ENCODE data around the gene PPP1R12C. TPM values are rescaled to one million over a fixed set of nuclear protein-coding genes. Genes with fewer than 3 reads are reported as not detected.

The PPP1R12C gene
- total RNA-seq, 4 donors from 2014 or later = 101 to 350 (median 154) TPM

GRCh38 chr19:55096061-55096701 is 21.3 kb downstream of the PPP1R12C start:
- H3K4me1 ChIP-seq = no peaks in the 10 kb centered on the region
- in situ Hi-C loops (cut with MboI; ENCODE audit: low pct_ligation_motif_present in 1 of 4, low pct_unique_long_range_greater_than_20kb in 1 of 4, low sequenced_read_pairs in 3 of 4) = no loop called here
- peaks cover 0 to 28% (median 11%) of the 10 kb centered on the region in 4 donors for H3K36me3 ChIP-seq
- no peak overlapping the region for H3K27ac ChIP-seq
- intact Hi-C loops (cut with DNase I; ENCODE audit: low total_unique reads) = no loop called here
- H3K4me3 ChIP-seq = no peak overlapping the region
- no peak for DNase-seq
- no peaks in the 10 kb centered on the region for H3K27me3 ChIP-seq
- 86% methylated on average over 21 of the region's 23 CpGs; no CpG with 5 or more reads in 1 of the 2 donors for WGBS, 2 donors (ENCODE audit: low coverage in 1 of 2)
- TF ChIP-seq POLR2A (IDR thresholded peaks at IDR 0.05) (no peak), EP300 (IDR thresholded peaks at IDR 0.05; ENCODE audit: low read depth) (no peak), CTCF (IDR thresholded peaks at IDR 0.05) (no peak), POLR2AphosphoS5 (IDR thresholded peaks at IDR 0.05) (no peak)
- no peaks in the 10 kb centered on the region for H3K9me3 ChIP-seq

- no peak overlapping the region for H3K4me3 ChIP-seq
- no peak for DNase-seq
- no peaks in the 10 kb centered on the region for H3K27me3 ChIP-seq
- 84% methylated on average over 19 of the region's 23 CpGs; no CpG with 5 or more reads in 1 of the 2 donors for WGBS, 2 donors (ENCODE audit: low coverage in 1 of 2)
- H3K4me1 ChIP-seq = no peaks in the 10 kb centered on the region
- intact Hi-C loops (cut with DNase I; ENCODE audit: low total_unique reads) = no loop called here
- in situ Hi-C loops (cut with MboI; ENCODE audit: low pct_ligation_motif_present in 1 of 4, low pct_unique_long_range_greater_than_20kb in 1 of 4, low sequenced_read_pairs in 3 of 4) = no loop called here
- no peak for TF ChIP-seq POLR2A (IDR thresholded peaks at IDR 0.05)
- no peak for TF ChIP-seq POLR2AphosphoS5 (IDR thresholded peaks at IDR 0.05)
- TF ChIP-seq CTCF (IDR thresholded peaks at IDR 0.05) = no peak
- no peak for TF ChIP-seq EP300 (IDR thresholded peaks at IDR 0.05; ENCODE audit: low read depth)
- H3K9me3 ChIP-seq = no peaks in the 10 kb centered on the region
- peaks cover 0 to 29% (median 14%) of the 10 kb centered on the region in 4 donors for H3K36me3 ChIP-seq
- no peak overlapping the region for H3K27ac ChIP-seq
Observed at GRCh38 chr19:55095260-55096060, 22.0 kb downstream of the PPP1R12C start.

- no peaks in the 10 kb centered on the region for H3K9me3 ChIP-seq
- H3K27me3 ChIP-seq = no peaks in the 10 kb centered on the region
- no peak for DNase-seq
- intact Hi-C loops (cut with DNase I; ENCODE audit: low total_unique reads) (no loop called here), in situ Hi-C loops (cut with MboI; ENCODE audit: low pct_ligation_motif_present in 1 of 4, low pct_unique_long_range_greater_than_20kb in 1 of 4, low sequenced_read_pairs in 3 of 4) (no loop called here)
- H3K36me3 ChIP-seq = peaks cover 0 to 29% (median 14%) of the 10 kb centered on the region in 4 donors
- TF ChIP-seq POLR2AphosphoS5 (IDR thresholded peaks at IDR 0.05) = no peak
- no peak for TF ChIP-seq EP300 (IDR thresholded peaks at IDR 0.05; ENCODE audit: low read depth)
- no peak for TF ChIP-seq POLR2A (IDR thresholded peaks at IDR 0.05)
- no peak for TF ChIP-seq CTCF (IDR thresholded peaks at IDR 0.05)
- H3K27ac ChIP-seq = no peak overlapping the region
- H3K4me1 ChIP-seq = no peaks in the 10 kb centered on the region
- WGBS, 2 donors (ENCODE audit: low coverage in 1 of 2) = 90 to 96% methylated on average over 10 to 32 of the region's 32 CpGs
- H3K4me3 ChIP-seq = no peak overlapping the region
Observed at GRCh38 chr19:55094456-55095259, 22.8 kb downstream of the PPP1R12C start.

All from transverse colon (tissue), 4 donors.